Esophagus muscularis mucosa (tissue), 4 donors: ENCODE data around the gene TMC4. TPM values are rescaled to one million over a fixed set of nuclear protein-coding genes. Genes with fewer than 3 reads are reported as not detected.
"Not testable (repeated sequence)": the region's sequence is repeated elsewhere in the genome, so short reads cannot be mapped to it uniquely, and the experiment has no call there.

Experiments
- DNase-seq: peaks from one replicate; pipeline ENCODE4 v3.0.0-alpha.2; 2017; ENCODE audit errors: extremely low spot score
- H3K27ac ChIP-seq, 4 donors: fragments of 200-600 bp; sonication (generic); replicated peaks in 1 of 4; 1 replicate in 3 of 4; 2 replicates in 1 of 4; pipeline ENCODE4 v1.5.1; 2016 to 2019; ENCODE audit warnings: mild to moderate bottlenecking in 1 of 4
- H3K27me3 ChIP-seq, 4 donors: fragments of 200-600 bp; sonication (generic); one replicate each; pipeline versions ENCODE4 v1.5.1 to v1.6.0; 2016 to 2019
- H3K36me3 ChIP-seq, 4 donors: fragments of 200-600 bp; sonication (generic); one replicate each; pipeline ENCODE4 v1.5.1; 2016 to 2019
- H3K4me1 ChIP-seq, 4 donors: fragments of 200-600 bp; sonication (generic); one replicate each; pipeline ENCODE4 v1.5.1; 2016 to 2019
- H3K4me3 ChIP-seq, 4 donors: fragments of 200-600 bp; sonication (generic); 1 replicate in 2 of 4; 2 replicates in 2 of 4; pipeline ENCODE4 v1.5.1; 2016 to 2019; ENCODE audit warnings: mild to moderate bottlenecking in 4 of 4, moderate library complexity in 1 of 4
- H3K9me3 ChIP-seq, 4 donors: fragments of 200-600 bp; sonication (generic); 1 replicate in 3 of 4; 2 replicates in 1 of 4; pipeline ENCODE4 v1.5.1; 2016 to 2019
- EP300 ChIP-seq: sonication (generic); formaldehyde crosslinking; IDR thresholded peaks from one replicate; pipeline ENCODE4 v1.6.1; 2017; ENCODE audit warnings: antibody characterized with exemption
- POLR2A ChIP-seq: fragments of 450-650 bp; IDR thresholded peaks from one replicate; pipeline ENCODE4 v1.6.1; 2017; ENCODE audit warnings: antibody characterized with exemption, moderate library complexity, mild to moderate bottlenecking, low read depth
- POLR2AphosphoS5 ChIP-seq, 2 donors: sonication (generic); formaldehyde crosslinking; IDR thresholded peaks; one replicate each; pipeline ENCODE4 v1.6.1; 2017; ENCODE audit warnings: antibody characterized with exemption in 2 of 2
- WGBS: methylation state at CpG from one replicate; pipeline ENCODE4 v1.1.5; 2018; 5-methylcytosine and 5-hydroxymethylcytosine counted together
- intact Hi-C: fragments of 100-400 bp; cut with DNase I; formaldehyde crosslinking; loops from one replicate; pipeline ENCODE4 v1.15.1; 2023
- total RNA-seq, 4 donors: library from RNA; depleted of rRNA; stranded (reverse); fragments of >200 nt; gene quantifications; one replicate each; pipeline versions ENCODE4 v1.1.0 to v1.2.1, GENCODE V29; 2016
- TF ChIP-seq, protein P1 (sequence below), 3 experiments: fragments of 200-600 bp in 2 of 3; fragments of 450-650 bp in 1 of 3; sonication (generic) in 2 of 3; IDR thresholded peaks; one replicate each; pipeline ENCODE4 v1.5.1; 2017 to 2019; ENCODE audit warnings: antibody characterized with exemption in 3 of 3, mild to moderate bottlenecking in 2 of 3, moderate library complexity in 1 of 3

The TMC4 gene
- total RNA-seq, 4 donors from 2014 or later, result 0.26 to 0.98 (median 0.33) TPM; not detected in 1

DNA sequence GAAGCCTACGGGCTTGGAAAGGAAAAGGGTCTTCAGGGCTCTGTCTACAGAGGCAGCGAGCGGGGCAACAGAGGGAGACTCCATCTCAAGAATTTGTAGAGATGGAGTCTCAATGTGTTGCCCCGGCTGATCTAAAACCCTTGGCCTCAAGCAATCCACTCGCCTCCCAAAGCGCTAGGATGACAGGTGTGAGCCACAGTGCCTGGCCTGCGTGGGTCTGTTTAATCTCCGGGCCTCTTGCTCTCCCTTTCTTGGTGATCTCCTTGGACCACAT is 35.8 kb upstream of the TMC4 start:
- intact Hi-C loops, result no loop called here
- H3K27ac ChIP-seq, result peak overlapping the region; percentile 70 to 79 (median 76)

GRCh38 chr19:54207983-54208783 is 35.2 kb upstream of the TMC4 start:
- Histone ChIP-seq H3K36me3 (peaks cover 35 to 60% (median 54%) of the 10 kb centered on the region in 4 donors), H3K27ac (peak overlapping the region; percentile 70 to 79 (median 76)), H3K27me3 (no peaks in the 10 kb centered on the region), H3K4me3 (no peak overlapping the region), H3K4me1 (peaks cover 65 to 74% (median 73%) of the 10 kb centered on the region in 4 donors), H3K9me3 (no peaks in the 10 kb centered on the region)
- intact Hi-C loops, result no loop called here
- peak; percentile 92 for DNase-seq
- TF ChIP-seq EP300 (peak; percentile 41), POLR2AphosphoS5 (IDR thresholded peaks at IDR 0.05) (peak in 1 of 2 donors; percentile 44), POLR2A (no peak)
- 58% methylated on average over 12 of the region's 18 CpGs for WGBS

More for the DNA sequence above, 35.8 kb upstream of the TMC4 start:
- peaks cover 29 to 54% (median 48%) of the 10 kb centered on the region in 4 donors for H3K36me3 ChIP-seq
- TF ChIP-seq POLR2AphosphoS5 (IDR thresholded peaks at IDR 0.05) (no peak), EP300 (no peak), POLR2A (no peak)
- TF ChIP-seq, protein P1, sequence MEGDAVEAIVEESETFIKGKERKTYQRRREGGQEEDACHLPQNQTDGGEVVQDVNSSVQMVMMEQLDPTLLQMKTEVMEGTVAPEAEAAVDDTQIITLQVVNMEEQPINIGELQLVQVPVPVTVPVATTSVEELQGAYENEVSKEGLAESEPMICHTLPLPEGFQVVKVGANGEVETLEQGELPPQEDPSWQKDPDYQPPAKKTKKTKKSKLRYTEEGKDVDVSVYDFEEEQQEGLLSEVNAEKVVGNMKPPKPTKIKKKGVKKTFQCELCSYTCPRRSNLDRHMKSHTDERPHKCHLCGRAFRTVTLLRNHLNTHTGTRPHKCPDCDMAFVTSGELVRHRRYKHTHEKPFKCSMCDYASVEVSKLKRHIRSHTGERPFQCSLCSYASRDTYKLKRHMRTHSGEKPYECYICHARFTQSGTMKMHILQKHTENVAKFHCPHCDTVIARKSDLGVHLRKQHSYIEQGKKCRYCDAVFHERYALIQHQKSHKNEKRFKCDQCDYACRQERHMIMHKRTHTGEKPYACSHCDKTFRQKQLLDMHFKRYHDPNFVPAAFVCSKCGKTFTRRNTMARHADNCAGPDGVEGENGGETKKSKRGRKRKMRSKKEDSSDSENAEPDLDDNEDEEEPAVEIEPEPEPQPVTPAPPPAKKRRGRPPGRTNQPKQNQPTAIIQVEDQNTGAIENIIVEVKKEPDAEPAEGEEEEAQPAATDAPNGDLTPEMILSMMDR (IDR thresholded peaks at IDR 0.05), result no peak
- no peak overlapping the region for H3K4me3 ChIP-seq
- no peak for DNase-seq
- no peaks in the 10 kb centered on the region for H3K27me3 ChIP-seq
- WGBS, result 63% methylated on average over 8 of the region's 8 CpGs
- peaks cover 60 to 68% (median 68%) of the 10 kb centered on the region in 4 donors for H3K4me1 ChIP-seq
- H3K9me3 ChIP-seq, result no peaks in the 10 kb centered on the region

- peaks cover 40 to 65% (median 59%) of the 10 kb centered on the region in 4 donors for H3K36me3 ChIP-seq
- no peaks in the 10 kb centered on the region for H3K27me3 ChIP-seq
- TF ChIP-seq POLR2A (no peak), EP300 (no peak), POLR2AphosphoS5 (IDR thresholded peaks at IDR 0.05) (no peak)
- TF ChIP-seq, protein P1 (IDR thresholded peaks at IDR 0.05), result no peak
- H3K27ac ChIP-seq, result peak overlapping the region; percentile 12 to 67 (median 56)
- no peaks in the 10 kb centered on the region for H3K9me3 ChIP-seq
- DNase-seq, result no peak
- intact Hi-C loops, result no loop called here
- no peak overlapping the region for H3K4me3 ChIP-seq
- H3K4me1 ChIP-seq, result peaks cover 71 to 79% (median 79%) of the 10 kb centered on the region in 4 donors
- WGBS, result 76% methylated on average over 5 of the region's 5 CpGs
These were observed 34.7 kb upstream of the TMC4 start for GRCh38 chr19:54207676-54207982.

GRCh38 chr19:54207193-54207592 is 34.2 kb upstream of the TMC4 start:
- H3K27me3 ChIP-seq, H3K9me3 ChIP-seq, H3K4me3 ChIP-seq, DNase-seq, intact Hi-C loops: not testable (repeated sequence)
- 82% methylated on average over 12 of the region's 23 CpGs for whole genome bisulfite sequencing
- Histone ChIP-seq H3K27ac (peak overlapping the region; percentile 12 to 67 (median 56)), H3K4me1 (peaks cover 75 to 84% (median 83%) of the 10 kb centered on the region in 4 donors), H3K36me3 (peaks cover 45 to 70% (median 64%) of the 10 kb centered on the region in 4 donors)

DNA sequence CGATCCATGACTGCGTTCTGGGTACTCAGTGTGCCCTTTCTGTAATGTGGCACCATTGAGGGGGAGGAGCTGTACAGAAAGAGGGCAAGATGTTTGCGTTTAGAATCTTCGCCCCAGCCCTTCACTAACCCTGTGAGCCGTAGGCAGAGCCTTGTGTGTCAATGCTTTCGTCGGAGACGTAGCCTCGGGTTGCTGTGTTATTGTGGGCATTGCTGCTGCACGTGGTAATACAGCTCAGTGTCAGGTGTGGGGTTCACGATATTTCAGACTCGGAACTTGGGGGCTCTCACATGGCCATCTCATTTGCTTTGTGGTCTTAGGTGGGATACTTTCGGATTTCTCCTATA is 33.8 kb upstream of the TMC4 start:
- H3K36me3 ChIP-seq, result peaks cover 46 to 73% (median 67%) of the 10 kb centered on the region in 4 donors

More for the DNA sequence above, 33.8 kb upstream of the TMC4 start:
- TF ChIP-seq POLR2AphosphoS5 (IDR thresholded peaks at IDR 0.05), result no peak
- TF ChIP-seq EP300, result no peak
- no peak for TF ChIP-seq POLR2A
- TF ChIP-seq, protein P1 (IDR thresholded peaks at IDR 0.05), result no peak
- peaks cover 79 to 87% (median 87%) of the 10 kb centered on the region in 4 donors for H3K4me1 ChIP-seq
- peak overlapping the region; percentile 12 to 67 (median 56) for H3K27ac ChIP-seq
- no peak for DNase-seq
- H3K4me3 ChIP-seq, result peak overlapping the region in 1 of 4 donors; percentile 4
- WGBS, result 73% methylated on average over 13 of the region's 13 CpGs
- H3K27me3 ChIP-seq, result no peaks in the 10 kb centered on the region
- intact Hi-C loops, result no loop called here
- no peaks in the 10 kb centered on the region for H3K9me3 ChIP-seq
